ENCODE data around the gene EFNA4.

The EFNA4 gene

GRCh38 chr1:155051777-155052398, 11.7 kb upstream of the EFNA4 start:
- DNase-seq (ENCODE audit: low spot score) (peak; percentile 61), FAIRE-seq (no peak)

- peak; percentile 44 for DNase-seq (ENCODE audit: low spot score)
- FAIRE-seq = no peak
Measured at GRCh38 chr1:155052439-155053395, 10.8 kb upstream of the EFNA4 start.

DNA sequence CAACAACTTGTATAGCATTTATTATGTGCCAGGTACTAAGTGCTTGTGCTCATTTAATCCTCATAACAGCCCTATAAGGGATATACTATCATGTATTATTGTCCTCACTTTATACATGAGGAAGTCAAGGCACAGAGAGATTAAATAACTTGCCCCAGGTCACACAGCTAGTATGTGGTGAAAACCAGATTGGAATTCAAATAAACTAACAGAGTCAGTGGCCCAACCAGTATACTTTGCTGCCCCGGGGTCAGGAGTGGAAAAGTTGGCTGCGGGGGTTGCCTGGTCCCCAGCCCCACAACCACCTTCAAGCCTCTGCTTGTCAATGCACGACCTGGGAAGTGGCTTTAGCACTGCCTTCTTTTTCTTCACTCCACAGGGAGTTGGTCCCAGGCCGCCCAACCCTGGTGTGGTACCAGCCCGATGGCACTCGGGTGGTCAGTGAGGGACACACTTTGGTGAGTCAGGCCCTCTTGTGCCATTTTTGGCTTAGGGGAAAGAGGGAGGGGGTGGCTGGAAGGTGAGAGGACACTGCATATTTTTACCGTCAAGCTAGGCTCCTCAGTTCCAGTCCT, 9.9 kb upstream of the EFNA4 start:
- no peak for FAIRE-seq
- DNase-seq (ENCODE audit: low spot score) = no peak

- no peak for DNase-seq (ENCODE audit: low spot score)
- FAIRE-seq = no peak
Measured at GRCh38 chr1:155057104-155057503, 6.4 kb upstream of the EFNA4 start.

- DNase-seq (ENCODE audit: low spot score) (no peak), FAIRE-seq (no peak)
Measured at GRCh38 chr1:155057788-155058211, 5.7 kb upstream of the EFNA4 start.

GRCh38 chr1:155060736-155061135, 2.8 kb upstream of the EFNA4 start:
- FAIRE-seq (no peak), DNase-seq (ENCODE audit: low spot score) (no peak)

GRCh38 chr1:155061381-155062150, 2.0 kb upstream of the EFNA4 start:
- FAIRE-seq (peak; percentile 97), DNase-seq (ENCODE audit: low spot score) (peak; percentile 89)

- FAIRE-seq = no peak
- no peak for DNase-seq (ENCODE audit: low spot score)
Measured at GRCh38 chr1:155062151-155062686, 1.3 kb upstream of the EFNA4 start.

- no peak for FAIRE-seq
- DNase-seq (ENCODE audit: low spot score) = no peak
Measured at GRCh38 chr1:155062702-155063411, 683 bp upstream of the EFNA4 start.

- DNase-seq (ENCODE audit: low spot score) = peak; percentile 79
- FAIRE-seq = no peak
Measured at GRCh38 chr1:155064111-155064831, 731 bp downstream of the EFNA4 start.

DNA sequence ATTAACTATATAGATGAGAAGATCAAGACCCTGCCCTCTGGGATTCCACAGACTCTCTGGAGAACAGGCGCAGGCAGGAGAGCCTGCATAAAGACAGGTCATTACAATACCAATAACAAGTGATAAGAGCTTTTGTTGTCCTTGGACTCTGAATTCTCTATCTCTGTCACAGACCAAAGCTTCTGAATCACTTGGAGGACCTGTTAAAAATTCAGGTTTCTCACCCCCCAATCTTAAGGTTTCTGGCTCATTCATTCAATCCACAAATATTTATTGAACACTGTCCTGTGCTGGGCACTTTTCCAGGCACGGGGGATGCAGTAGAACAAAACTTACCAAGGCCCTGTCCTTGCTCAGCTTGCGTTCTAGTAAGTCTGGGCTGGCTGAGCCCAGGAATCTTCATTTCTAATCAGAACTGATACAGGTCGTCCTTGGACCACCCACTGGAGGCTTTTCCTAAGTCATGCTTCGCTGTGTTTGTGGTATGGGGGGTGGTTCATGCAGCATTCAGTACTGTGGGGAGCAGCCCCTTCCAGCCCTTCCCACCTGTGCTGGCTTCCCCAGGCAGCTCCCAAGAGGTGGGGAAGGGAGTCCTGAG, 1.4 kb downstream of the EFNA4 start:
- FAIRE-seq = no peak
- DNase-seq (ENCODE audit: low spot score) = no peak

DNA sequence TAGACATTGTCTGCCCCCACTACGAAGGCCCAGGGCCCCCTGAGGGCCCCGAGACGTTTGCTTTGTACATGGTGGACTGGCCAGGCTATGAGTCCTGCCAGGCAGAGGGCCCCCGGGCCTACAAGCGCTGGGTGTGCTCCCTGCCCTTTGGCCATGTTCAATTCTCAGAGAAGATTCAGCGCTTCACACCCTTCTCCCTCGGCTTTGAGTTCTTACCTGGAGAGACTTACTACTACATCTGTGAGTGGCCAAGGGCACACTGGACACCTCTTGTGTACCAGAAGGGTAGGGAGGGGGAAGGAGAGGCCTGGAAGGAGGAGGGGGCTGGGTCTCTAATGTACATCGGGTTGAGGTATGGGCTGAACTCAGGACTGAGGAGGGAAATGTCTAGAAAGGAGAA, 3.2 kb downstream of the EFNA4 start:
- no peak for FAIRE-seq
- DNase-seq (ENCODE audit: low spot score) = no peak

DNA sequence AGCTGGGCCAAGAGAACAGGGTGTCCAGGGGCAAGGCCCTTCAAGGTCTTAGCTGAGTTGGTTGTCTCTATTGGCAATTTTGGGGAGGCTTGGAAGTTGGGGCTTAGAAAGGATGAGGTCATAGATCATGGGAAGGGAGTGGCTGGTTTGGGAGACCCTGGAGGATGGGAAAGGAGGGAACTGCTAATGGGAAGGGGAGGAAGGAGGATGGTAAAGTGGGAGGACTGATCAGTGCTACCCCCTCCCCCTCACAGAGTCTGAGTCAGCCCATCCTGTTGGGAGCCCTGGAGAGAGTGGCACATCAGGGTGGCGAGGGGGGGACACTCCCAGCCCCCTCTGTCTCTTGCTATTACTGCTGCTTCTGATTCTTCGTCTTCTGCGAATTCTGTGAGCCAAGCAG, 5.1 kb downstream of the EFNA4 start:
- DNase-seq (ENCODE audit: low spot score) (no peak), FAIRE-seq (no peak)

DNA sequence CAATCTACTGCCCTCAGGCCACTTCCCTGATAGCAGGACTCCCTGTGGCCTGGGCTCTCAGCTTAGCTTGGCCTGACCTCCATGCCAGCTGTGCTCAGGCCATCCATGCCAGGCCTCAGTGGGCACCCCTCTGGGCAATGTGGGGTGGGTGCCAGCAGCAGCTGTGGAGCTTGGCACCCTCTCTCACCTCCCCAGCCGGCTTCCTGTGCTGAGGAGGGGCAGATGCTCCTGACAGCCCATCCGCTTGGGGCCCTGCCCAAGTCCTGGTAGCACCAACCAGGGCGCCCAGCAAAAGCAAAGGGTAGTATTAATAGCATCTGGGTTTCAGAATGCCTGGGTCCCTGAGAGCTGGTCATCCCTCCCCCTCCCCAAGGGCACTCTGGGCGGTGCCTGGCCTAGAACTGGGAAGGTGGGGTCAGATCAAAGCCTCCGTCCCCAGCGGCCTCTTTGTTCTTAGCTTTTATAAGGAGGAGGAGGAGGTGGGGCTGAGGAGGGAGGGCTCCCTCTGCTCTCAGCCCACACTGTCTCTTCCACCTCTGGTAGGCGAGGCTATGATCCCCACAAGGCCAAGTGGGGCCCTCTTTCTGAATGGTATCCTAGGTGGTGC, 6.1 kb downstream of the EFNA4 start:
- FAIRE-seq = no peak
- no peak for DNase-seq (ENCODE audit: low spot score)

DNA sequence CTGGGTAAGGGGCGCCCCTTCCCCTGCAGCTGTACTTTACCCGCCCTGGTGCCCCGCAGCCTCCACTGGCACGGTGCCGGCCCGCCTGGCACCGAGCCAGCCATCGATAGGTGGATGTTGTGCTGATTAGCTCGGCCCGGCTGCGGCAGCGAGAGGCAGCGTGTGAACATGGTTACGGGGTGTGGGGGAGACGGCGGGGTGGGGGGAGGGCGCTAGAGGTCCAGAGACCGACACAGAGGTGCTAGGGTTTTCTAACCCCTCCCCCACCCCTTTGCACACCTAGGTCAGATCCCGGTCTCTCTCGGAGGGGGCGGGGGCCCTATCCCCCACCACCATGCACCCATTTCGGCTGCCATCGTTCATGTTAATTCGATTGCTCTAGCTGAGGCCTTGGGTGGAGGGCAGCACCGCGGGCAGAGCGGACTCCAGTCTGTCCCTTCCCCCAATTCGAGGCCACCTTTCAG, 6.7 kb downstream of the EFNA4 start:
- DNase-seq (ENCODE audit: low spot score) = no peak
- FAIRE-seq = no peak

GRCh38 chr1:155070721-155071569, 7.4 kb downstream of the EFNA4 start:
- no peak for FAIRE-seq
- DNase-seq (ENCODE audit: low spot score) = no peak

DNA sequence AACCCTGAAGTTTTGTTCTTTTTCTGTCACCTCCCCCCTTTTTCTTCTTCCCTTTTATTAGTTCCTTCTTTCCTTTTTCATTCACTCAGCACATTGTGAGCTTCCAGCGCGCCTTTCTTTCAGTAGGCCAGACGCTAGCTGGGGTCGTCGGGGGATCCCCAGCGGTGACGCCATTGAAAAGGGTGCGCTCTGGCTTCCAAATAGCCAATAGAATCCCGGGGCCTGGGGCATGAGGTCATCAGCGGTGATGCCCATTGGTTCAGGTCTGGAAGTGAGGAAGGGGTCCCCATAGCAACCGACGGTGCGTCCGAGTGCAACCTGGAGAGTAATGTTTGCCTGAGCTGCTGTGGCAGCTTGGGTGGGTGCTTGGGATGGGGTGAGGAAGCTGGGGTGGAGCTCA, 8.2 kb downstream of the EFNA4 start:
- FAIRE-seq (no peak), DNase-seq (ENCODE audit: low spot score) (no peak)
